Neuronal stem cell (in vitro differentiated cells): ENCODE measurements around the gene KRTAP9-2.
"Not testable (repeated sequence)": the region's sequence is repeated elsewhere in the genome, so short reads cannot be mapped to it uniquely, and the experiment has no call there.

Source experiments
- DNase-seq: peaks from one replicate; pipeline ENCODE4 v3.0.0-alpha.2; 2013; ENCODE audit warnings: low spot score
- H2AFZ ChIP-seq: one replicate; pipeline ENCODE4 v1.6.1; 2013; ENCODE audit warnings: mild to moderate bottlenecking, low read length, inconsistent platforms
- H2AK5ac ChIP-seq: 2 replicates; pipeline ENCODE4 v1.6.1; 2013; ENCODE audit warnings: low read depth, mild to moderate bottlenecking, inconsistent platforms, low read length, moderate library complexity, mixed read lengths
- H2BK120ac ChIP-seq: 2 replicates; pipeline ENCODE4 v1.6.1; 2013; ENCODE audit warnings: low read depth, mild to moderate bottlenecking, inconsistent platforms, low read length, moderate library complexity, mixed read lengths
- H2BK12ac ChIP-seq: one replicate; pipeline ENCODE4 v1.6.1; 2013; ENCODE audit warnings: low read length, inconsistent platforms
- H2BK15ac ChIP-seq: 2 replicates; pipeline ENCODE4 v1.6.1; 2013; ENCODE audit warnings: mild to moderate bottlenecking, low read length, inconsistent platforms, mixed read lengths
- H2BK5ac ChIP-seq: one replicate; pipeline ENCODE4 v1.6.1; 2013; ENCODE audit warnings: inconsistent platforms, mild to moderate bottlenecking, low read length, moderate library complexity
- H3K14ac ChIP-seq: one replicate; pipeline ENCODE4 v1.6.1; 2013; ENCODE audit warnings: low read length, inconsistent platforms
- H3K18ac ChIP-seq: 2 replicates; pipeline ENCODE4 v1.6.1; 2013; ENCODE audit warnings: low read length, inconsistent platforms
- H3K23ac ChIP-seq: 2 replicates; pipeline ENCODE4 v1.6.1; 2013; ENCODE audit warnings: low read depth, mild to moderate bottlenecking, mixed read lengths, low read length, inconsistent platforms; ENCODE audit not compliant: poor library complexity
- H3K27ac ChIP-seq: replicated peaks from 3 replicates; pipeline ENCODE4 v1.5.1; 2013; ENCODE audit warnings: low read length, inconsistent platforms
- H3K27me3 ChIP-seq, 3 experiments: 2 replicates each; pipeline ENCODE4 v1.6.1; 2013; ENCODE audit warnings: low read length in 3 of 3, mild to moderate bottlenecking in 2 of 3, inconsistent platforms in 1 of 3, low read depth in 1 of 3, mixed read lengths in 1 of 3, moderate library complexity in 1 of 3; ENCODE audit not compliant: control insufficient read depth in 3 of 3, insufficient read depth in 3 of 3
- H3K36me3 ChIP-seq, 2 donors: replicated peaks in 1 of 2; 2 replicates each; pipeline ENCODE4 v1.6.1; 2013; ENCODE audit warnings: low read length in 2 of 2; ENCODE audit not compliant: control insufficient read depth in 2 of 2, insufficient read depth in 2 of 2
- H3K4ac ChIP-seq: 2 replicates; pipeline ENCODE4 v1.6.1; 2013; ENCODE audit warnings: inconsistent platforms, mild to moderate bottlenecking, low read length, moderate library complexity
- H3K4me1 ChIP-seq, 2 donors: 1 replicate in 1 of 2; 2 replicates in 1 of 2; pipeline ENCODE4 v1.6.1; 2013; ENCODE audit warnings: low read length in 2 of 2, low read depth in 1 of 2; ENCODE audit not compliant: control insufficient read depth in 2 of 2, insufficient read depth in 1 of 2
- H3K4me2 ChIP-seq: one replicate; pipeline ENCODE4 v1.6.1; 2013; ENCODE audit warnings: mild to moderate bottlenecking, low read length, inconsistent platforms; ENCODE audit not compliant: insufficient read depth, poor library complexity, severe bottlenecking
- H3K4me3 ChIP-seq, 2 donors: 2 replicates each; pipeline ENCODE4 v1.5.1; 2013; ENCODE audit warnings: low read length in 2 of 2, mild to moderate bottlenecking in 2 of 2, inconsistent platforms in 1 of 2, moderate library complexity in 1 of 2
- H3K79me1 ChIP-seq: one replicate; pipeline ENCODE4 v1.6.1; 2013; ENCODE audit warnings: low read depth, mild to moderate bottlenecking, inconsistent platforms, low read length, moderate library complexity
- H3K9ac ChIP-seq: one replicate; pipeline ENCODE4 v1.6.1; 2013; ENCODE audit warnings: mild to moderate bottlenecking, low read depth, low read length, inconsistent platforms; ENCODE audit not compliant: poor library complexity
- H3K9me3 ChIP-seq, 2 donors: replicated peaks in 1 of 2; 2 replicates each; pipeline versions ENCODE3 to v1.6.1; 2013; ENCODE audit warnings: low read length in 2 of 2, mild to moderate bottlenecking in 2 of 2, inconsistent platforms in 1 of 2, low read depth in 1 of 2, mixed read lengths in 1 of 2, moderate library complexity in 1 of 2; ENCODE audit not compliant: control insufficient read depth in 2 of 2, insufficient read depth in 1 of 2
- H4K8ac ChIP-seq: one replicate; pipeline ENCODE4 v1.6.1; 2013; ENCODE audit warnings: low read depth, mild to moderate bottlenecking, inconsistent platforms, low read length, moderate library complexity
- H4K91ac ChIP-seq: one replicate; pipeline ENCODE4 v1.6.1; 2013; ENCODE audit warnings: low read length, low read depth, mild to moderate bottlenecking, inconsistent platforms; ENCODE audit not compliant: poor library complexity
- WGBS, 2 donors: extraction: QIAGEN DNeasy Blood & Tissue Kit; methylation state at CpG; one replicate each; pipeline ENCODE4 v1.1.7; 2013; ENCODE audit warnings: missing lambda C conversion rate in 2 of 2, mixed read lengths in 1 of 2; ENCODE audit not compliant: insufficient read length in 2 of 2, insufficient replicate concordance in 1 of 2; ENCODE audit errors: extremely low coverage in 2 of 2; 5-methylcytosine and 5-hydroxymethylcytosine counted together

Gene KRTAP9-2

GRCh38 chr17:41251261-41251660, 24.8 kb downstream of the KRTAP9-2 start:
- no peak for DNase-seq
- WGBS, 2 donors: no CpG with 5 or more reads among the region's 1 CpG
- H2BK120ac ChIP-seq: no peak overlapping the region
- H3K18ac ChIP-seq: no peak overlapping the region
- H3K4me3 ChIP-seq: no peak overlapping the region
- H3K23ac ChIP-seq: no peak overlapping the region
- no peak overlapping the region for H3K14ac ChIP-seq
- H3K4ac ChIP-seq: no peak overlapping the region
- no peak overlapping the region for H2BK5ac ChIP-seq
- no peaks in the 10 kb centered on the region for H3K4me1 ChIP-seq
- H3K9me3 ChIP-seq: no peaks in the 10 kb centered on the region
- no peak overlapping the region for H2BK12ac ChIP-seq
- H4K8ac ChIP-seq: no peak overlapping the region
- no peaks in the 10 kb centered on the region for H3K27me3 ChIP-seq
- no peaks in the 10 kb centered on the region for H3K36me3 ChIP-seq
- no peak overlapping the region for H2AK5ac ChIP-seq
- no peak overlapping the region for H3K27ac ChIP-seq
- H3K9ac ChIP-seq: no peak overlapping the region
- H2AFZ ChIP-seq: no peak overlapping the region
- no peak overlapping the region for H3K4me2 ChIP-seq
- H4K91ac ChIP-seq: no peak overlapping the region
- H3K79me1 ChIP-seq: no peaks in the 10 kb centered on the region
- H2BK15ac ChIP-seq: no peak overlapping the region

GRCh38 chr17:41254861-41255260, 28.4 kb downstream of the KRTAP9-2 start:
- no peaks in the 10 kb centered on the region for H3K9me3 ChIP-seq
- H2AK5ac ChIP-seq: no peak overlapping the region
- no peak overlapping the region for H2BK5ac ChIP-seq
- no peak overlapping the region for H2AFZ ChIP-seq
- no peaks in the 10 kb centered on the region for H3K27me3 ChIP-seq
- no peak overlapping the region for H4K8ac ChIP-seq
- no peak overlapping the region for H2BK15ac ChIP-seq
- no CpG with 5 or more reads among the region's 1 CpG for WGBS, 2 donors
- no peaks in the 10 kb centered on the region for H3K4me1 ChIP-seq
- H3K23ac ChIP-seq: no peak overlapping the region
- H3K4me3 ChIP-seq: no peak overlapping the region
- H3K9ac ChIP-seq: no peak overlapping the region
- no peak overlapping the region for H3K18ac ChIP-seq
- H3K4me2 ChIP-seq: no peak overlapping the region
- no peak for DNase-seq
- no peak overlapping the region for H4K91ac ChIP-seq
- H3K27ac ChIP-seq: no peak overlapping the region
- no peaks in the 10 kb centered on the region for H3K36me3 ChIP-seq
- no peak overlapping the region for H2BK12ac ChIP-seq
- no peaks in the 10 kb centered on the region for H3K79me1 ChIP-seq
- H3K4ac ChIP-seq: no peak overlapping the region
- H2BK120ac ChIP-seq: no peak overlapping the region
- H3K14ac ChIP-seq: no peak overlapping the region

DNA sequence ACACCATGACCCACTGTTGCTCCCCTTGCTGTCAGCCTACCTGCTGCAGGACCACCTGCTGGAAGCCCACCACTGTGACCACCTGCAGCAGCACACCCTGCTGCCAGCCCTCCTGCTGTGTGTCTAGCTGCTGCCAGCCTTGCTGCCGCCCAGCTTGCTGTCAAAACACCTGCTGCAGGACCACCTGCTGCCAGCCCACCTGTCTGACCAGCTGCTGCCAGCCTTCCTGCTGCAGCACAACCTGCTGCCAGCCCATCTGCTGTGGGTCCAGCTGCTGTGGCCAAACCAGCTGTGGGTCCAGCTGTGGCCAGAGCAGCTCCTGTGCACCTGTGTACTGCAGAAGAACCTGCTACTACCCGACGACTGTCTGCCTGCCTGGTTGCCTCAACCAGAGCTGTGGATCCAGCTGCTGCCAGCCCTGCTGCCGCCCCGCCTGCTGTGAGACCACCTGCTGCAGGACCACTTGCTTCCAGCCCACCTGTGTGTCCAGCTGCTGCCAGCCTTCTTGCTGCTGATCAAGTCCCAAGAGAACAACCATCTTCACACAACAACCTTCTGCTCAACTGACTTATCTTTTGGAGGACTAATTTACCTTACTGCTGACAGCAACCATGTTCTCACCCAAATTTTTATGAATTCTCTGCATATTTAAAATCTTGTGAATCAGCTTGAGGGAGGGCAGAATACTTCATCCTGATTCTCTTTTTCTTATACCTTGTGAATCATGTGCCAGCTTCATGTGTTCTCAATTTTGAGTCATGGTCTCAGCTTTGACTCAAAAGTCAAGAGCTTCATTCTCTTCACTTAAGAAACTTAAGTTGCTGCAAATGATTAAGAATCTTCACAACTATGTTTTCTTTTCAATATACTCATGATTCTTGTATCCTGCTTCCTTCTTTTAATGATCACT, 29.2 kb downstream of the KRTAP9-2 start, which contains the start of gene KRTAP9-9:
Gene KRTAP9-9, plus strand, starts transcription at position 4 of the 910 bp plus-strand sequence.
- H3K14ac ChIP-seq, H3K4me3 ChIP-seq, H3K27ac ChIP-seq, H3K23ac ChIP-seq, H3K27me3 ChIP-seq, H2AFZ ChIP-seq, H4K91ac ChIP-seq, DNase-seq, H3K4ac ChIP-seq, H3K4me2 ChIP-seq, H3K9me3 ChIP-seq, H2AK5ac ChIP-seq, H2BK5ac ChIP-seq, H3K79me1 ChIP-seq, H2BK120ac ChIP-seq, H2BK15ac ChIP-seq, H3K36me3 ChIP-seq, H2BK12ac ChIP-seq, H3K4me1 ChIP-seq: not testable (repeated sequence)
- WGBS, 2 donors: no CpG with 5 or more reads among the region's 5 CpGs
- peak within 1 kb of the TSS; percentile 76 for H3K18ac ChIP-seq
- H4K8ac ChIP-seq: peak within 1 kb of the TSS; percentile 82
- H3K9ac ChIP-seq: peak within 1 kb of the TSS; percentile 44

DNA sequence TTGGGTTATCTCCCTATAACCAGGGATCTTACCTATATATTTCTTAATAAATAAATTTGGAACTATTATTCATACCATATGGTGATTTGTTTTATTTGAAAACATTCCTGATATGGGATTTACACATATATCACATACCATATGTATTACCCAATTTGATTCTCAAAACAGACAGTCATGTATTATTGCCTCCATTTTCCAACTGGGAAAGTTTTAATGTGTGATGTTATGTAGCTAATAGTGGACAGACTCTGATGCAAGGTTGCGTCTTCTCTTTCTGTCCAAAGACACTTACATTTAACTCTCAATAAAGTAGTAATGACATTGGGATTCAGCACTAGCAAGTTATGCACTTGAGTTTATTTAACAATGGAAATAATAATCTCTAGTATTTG, 29.8 kb downstream of the KRTAP9-2 start:
- Histone ChIP-seq H3K4ac (no peak overlapping the region), H3K4me2 (no peak overlapping the region), H3K27me3 (no peaks in the 10 kb centered on the region), H2AFZ (no peak overlapping the region), H3K9me3 (no peaks in the 10 kb centered on the region), H3K36me3 (no peaks in the 10 kb centered on the region), H3K4me1 (no peaks in the 10 kb centered on the region), H3K18ac (no peak overlapping the region), H2BK5ac (no peak overlapping the region), H2AK5ac (no peak overlapping the region), H3K79me1 (no peaks in the 10 kb centered on the region), H4K91ac (no peak overlapping the region), H2BK15ac (no peak overlapping the region), H3K27ac (no peak overlapping the region), H3K14ac (no peak overlapping the region), H2BK120ac (no peak overlapping the region), H4K8ac (no peak overlapping the region), H3K4me3 (no peak overlapping the region), H3K23ac (no peak overlapping the region), H2BK12ac (no peak overlapping the region), H3K9ac (no peak overlapping the region)
- DNase-seq: no peak
- WGBS, 2 donors: no CpG with 5 or more reads among the region's 1 CpG
